ENCODE measurements around the gene DPT.
A peak's percentile ranks its signal among the peaks of the same experiment; 100 is the strongest.

Gene DPT

GRCh38 chr1:168736520-168736919 is 7.5 kb upstream of the DPT start:
- Histone ChIP-seq H4K8ac (ENCODE audit: low read length) (no peak overlapping the region), H2AFZ (ENCODE audit: low read depth, low read length) (no peak overlapping the region), H3K18ac (ENCODE audit: low read depth in 1 of 2, low read length in 2 of 2) (no peak overlapping the region), H4K91ac (ENCODE audit: low read length) (no peak overlapping the region), H3K9me3 (ENCODE audit: control insufficient read depth, low read length) (no peaks in the 10 kb centered on the region), H2BK15ac (ENCODE audit: low read depth, poor library complexity, severe bottlenecking) (no peak overlapping the region), H3K36me3 (ENCODE audit: control insufficient read depth in 1 of 2, insufficient read depth in 2 of 2, low read depth in 1 of 2, low read length in 2 of 2) (no peaks in the 10 kb centered on the region), H3K4me3 (ENCODE audit: insufficient read depth in 1 of 2, low read depth in 1 of 2, low read length in 2 of 2) (no peak overlapping the region), H3K79me1 (replicated peaks; ENCODE audit: low read length, poor library complexity, severe bottlenecking) (no peaks in the 10 kb centered on the region), H3K4me1 (ENCODE audit: control insufficient read depth, insufficient read depth, low read depth, low read length) (no peaks in the 10 kb centered on the region), H3K23ac (ENCODE audit: low read length in 2 of 2) (no peak overlapping the region), H2BK12ac (ENCODE audit: low read length in 2 of 2) (no peak overlapping the region), H2AK5ac (ENCODE audit: low read length, severe bottlenecking) (no peak overlapping the region), H2BK120ac (ENCODE audit: low read depth, low read length) (no peak overlapping the region), H3K9ac (ENCODE audit: low read length) (no peak overlapping the region), H3K27me3 (ENCODE audit: control insufficient read depth in 1 of 2, insufficient read depth in 1 of 2, low read length in 2 of 2) (peaks cover 6 to 8% of the 10 kb centered on the region in 2 experiments), H2BK5ac (ENCODE audit: low read depth, low read length, poor library complexity, severe bottlenecking) (no peak overlapping the region), H3K27ac (ENCODE audit: low read length, poor library complexity, severe bottlenecking) (no peak overlapping the region), H3K14ac (ENCODE audit: low read length in 2 of 2) (no peak overlapping the region), H3K4me2 (ENCODE audit: low read length, poor library complexity, severe bottlenecking) (no peak overlapping the region), H3K4ac (ENCODE audit: low read depth in 1 of 2, low read length in 2 of 2) (no peak overlapping the region)
- DNase-seq: no peak
- WGBS: 82% methylated on average over 6 of the region's 6 CpGs

DNA sequence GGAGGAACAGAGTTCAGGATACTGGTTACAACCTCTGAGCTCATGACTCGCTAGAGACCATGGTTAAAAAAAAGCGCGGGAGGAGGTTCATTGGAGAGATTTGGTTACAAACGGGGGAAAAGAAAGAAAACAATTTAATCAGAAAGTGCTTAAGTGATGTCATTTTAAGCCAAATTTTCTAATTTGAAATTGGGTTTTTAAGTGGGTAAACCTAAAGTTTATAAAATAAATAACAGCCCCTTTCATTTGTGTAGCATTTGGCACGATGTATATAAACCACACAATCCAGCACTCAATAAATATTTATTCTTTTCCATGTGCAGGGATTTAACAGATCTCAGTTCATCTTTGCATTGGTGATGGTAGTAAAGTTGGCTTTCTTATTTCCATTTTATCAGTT is 7.0 kb upstream of the DPT start:
- Histone ChIP-seq H3K27ac (ENCODE audit: low read length, poor library complexity, severe bottlenecking) (no peak overlapping the region), H3K23ac (ENCODE audit: low read length in 2 of 2) (no peak overlapping the region), H2BK12ac (ENCODE audit: low read length in 2 of 2) (no peak overlapping the region), H3K4me2 (ENCODE audit: low read length, poor library complexity, severe bottlenecking) (no peak overlapping the region), H2AFZ (ENCODE audit: low read depth, low read length) (no peak overlapping the region), H3K4ac (ENCODE audit: low read depth in 1 of 2, low read length in 2 of 2) (no peak overlapping the region), H3K9me3 (ENCODE audit: control insufficient read depth, low read length) (no peaks in the 10 kb centered on the region), H2AK5ac (ENCODE audit: low read length, severe bottlenecking) (no peak overlapping the region), H3K14ac (ENCODE audit: low read length in 2 of 2) (no peak overlapping the region), H3K27me3 (ENCODE audit: control insufficient read depth in 1 of 2, insufficient read depth in 1 of 2, low read length in 2 of 2) (peaks cover 6 to 8% of the 10 kb centered on the region in 2 experiments), H2BK15ac (ENCODE audit: low read depth, poor library complexity, severe bottlenecking) (no peak overlapping the region), H3K36me3 (ENCODE audit: control insufficient read depth in 1 of 2, insufficient read depth in 2 of 2, low read depth in 1 of 2, low read length in 2 of 2) (no peaks in the 10 kb centered on the region), H4K8ac (ENCODE audit: low read length) (no peak overlapping the region), H2BK5ac (ENCODE audit: low read depth, low read length, poor library complexity, severe bottlenecking) (no peak overlapping the region), H3K79me1 (replicated peaks; ENCODE audit: low read length, poor library complexity, severe bottlenecking) (no peaks in the 10 kb centered on the region), H3K18ac (ENCODE audit: low read depth in 1 of 2, low read length in 2 of 2) (no peak overlapping the region), H3K4me1 (ENCODE audit: control insufficient read depth, insufficient read depth, low read depth, low read length) (no peaks in the 10 kb centered on the region), H2BK120ac (ENCODE audit: low read depth, low read length) (no peak overlapping the region), H3K4me3 (ENCODE audit: insufficient read depth in 1 of 2, low read depth in 1 of 2, low read length in 2 of 2) (no peak overlapping the region), H3K9ac (ENCODE audit: low read length) (no peak overlapping the region), H4K91ac (ENCODE audit: low read length) (no peak overlapping the region)
- WGBS: 81% methylated on average over 3 of the region's 5 CpGs
- DNase-seq: no peak

GRCh38 chr1:168734946-168735345 is 5.9 kb upstream of the DPT start:
- no peak overlapping the region for H3K4me2 ChIP-seq (ENCODE audit: low read length, poor library complexity, severe bottlenecking)
- no peak overlapping the region for H3K27ac ChIP-seq (ENCODE audit: low read length, poor library complexity, severe bottlenecking)
- no peak overlapping the region for H2BK15ac ChIP-seq (ENCODE audit: low read depth, poor library complexity, severe bottlenecking)
- no peak overlapping the region for H3K9ac ChIP-seq (ENCODE audit: low read length)
- no peak overlapping the region for H3K23ac ChIP-seq (ENCODE audit: low read length in 2 of 2)
- WGBS: 78% methylated on average over 1 of the region's 1 CpG
- no peak overlapping the region for H3K14ac ChIP-seq (ENCODE audit: low read length in 2 of 2)
- no peaks in the 10 kb centered on the region for H3K36me3 ChIP-seq (ENCODE audit: control insufficient read depth in 1 of 2, insufficient read depth in 2 of 2, low read depth in 1 of 2, low read length in 2 of 2)
- no peak overlapping the region for H2BK5ac ChIP-seq (ENCODE audit: low read depth, low read length, poor library complexity, severe bottlenecking)
- H2AFZ ChIP-seq (ENCODE audit: low read depth, low read length): no peak overlapping the region
- H3K18ac ChIP-seq (ENCODE audit: low read depth in 1 of 2, low read length in 2 of 2): no peak overlapping the region
- no peaks in the 10 kb centered on the region for H3K4me1 ChIP-seq (ENCODE audit: control insufficient read depth, insufficient read depth, low read depth, low read length)
- no peaks in the 10 kb centered on the region for H3K9me3 ChIP-seq (ENCODE audit: control insufficient read depth, low read length)
- no peak overlapping the region for H3K4me3 ChIP-seq (ENCODE audit: insufficient read depth in 1 of 2, low read depth in 1 of 2, low read length in 2 of 2)
- no peak overlapping the region for H2AK5ac ChIP-seq (ENCODE audit: low read length, severe bottlenecking)
- DNase-seq: peak; percentile 6
- no peak overlapping the region for H4K91ac ChIP-seq (ENCODE audit: low read length)
- no peak overlapping the region for H2BK12ac ChIP-seq (ENCODE audit: low read length in 2 of 2)
- H3K27me3 ChIP-seq (ENCODE audit: control insufficient read depth in 1 of 2, insufficient read depth in 1 of 2, low read length in 2 of 2): peaks cover 6 to 8% of the 10 kb centered on the region in 2 experiments
- no peaks in the 10 kb centered on the region for H3K79me1 ChIP-seq (replicated peaks; ENCODE audit: low read length, poor library complexity, severe bottlenecking)
- H2BK120ac ChIP-seq (ENCODE audit: low read depth, low read length): no peak overlapping the region
- no peak overlapping the region for H3K4ac ChIP-seq (ENCODE audit: low read depth in 1 of 2, low read length in 2 of 2)
- no peak overlapping the region for H4K8ac ChIP-seq (ENCODE audit: low read length)

DNA sequence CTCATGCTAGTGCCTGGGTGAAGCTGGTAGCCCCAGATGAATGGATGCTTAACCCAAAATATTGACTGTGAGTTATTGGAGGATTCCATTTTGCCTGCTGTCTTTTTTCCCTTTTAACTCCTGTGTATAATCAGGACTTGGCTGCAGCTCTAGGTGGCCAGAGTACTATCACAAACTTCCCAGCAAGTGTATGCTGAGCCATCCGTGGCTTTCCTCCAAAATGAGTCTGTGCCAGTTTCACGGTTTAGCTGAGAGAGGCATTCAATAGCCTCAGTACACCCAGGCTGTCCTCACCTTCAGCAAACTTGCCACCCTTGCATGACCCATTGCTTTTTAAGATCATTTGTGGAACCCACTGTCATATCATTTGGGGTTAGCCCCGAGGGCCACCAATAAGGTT is 5.3 kb upstream of the DPT start:
- DNase-seq: no peak
- H3K4me2 ChIP-seq (ENCODE audit: low read length, poor library complexity, severe bottlenecking): no peak overlapping the region
- H2BK120ac ChIP-seq (ENCODE audit: low read depth, low read length): no peak overlapping the region
- no peak overlapping the region for H3K14ac ChIP-seq (ENCODE audit: low read length in 2 of 2)
- no peak overlapping the region for H2AFZ ChIP-seq (ENCODE audit: low read depth, low read length)
- no peak overlapping the region for H3K27ac ChIP-seq (ENCODE audit: low read length, poor library complexity, severe bottlenecking)
- WGBS: 84% methylated on average over 3 of the region's 3 CpGs
- H3K23ac ChIP-seq (ENCODE audit: low read length in 2 of 2): no peak overlapping the region
- H3K4ac ChIP-seq (ENCODE audit: low read depth in 1 of 2, low read length in 2 of 2): peak overlapping the region in 1 of 2 experiments; percentile 19
- H3K79me1 ChIP-seq (replicated peaks; ENCODE audit: low read length, poor library complexity, severe bottlenecking): no peaks in the 10 kb centered on the region
- no peak overlapping the region for H3K9ac ChIP-seq (ENCODE audit: low read length)
- H3K18ac ChIP-seq (ENCODE audit: low read depth in 1 of 2, low read length in 2 of 2): no peak overlapping the region
- H3K4me3 ChIP-seq (ENCODE audit: insufficient read depth in 1 of 2, low read depth in 1 of 2, low read length in 2 of 2): no peak overlapping the region
- no peak overlapping the region for H2BK12ac ChIP-seq (ENCODE audit: low read length in 2 of 2)
- no peak overlapping the region for H4K8ac ChIP-seq (ENCODE audit: low read length)
- H2BK15ac ChIP-seq (ENCODE audit: low read depth, poor library complexity, severe bottlenecking): no peak overlapping the region
- H3K27me3 ChIP-seq (ENCODE audit: control insufficient read depth in 1 of 2, insufficient read depth in 1 of 2, low read length in 2 of 2): peaks cover 6 to 8% of the 10 kb centered on the region in 2 experiments
- no peak overlapping the region for H4K91ac ChIP-seq (ENCODE audit: low read length)
- H3K4me1 ChIP-seq (ENCODE audit: control insufficient read depth, insufficient read depth, low read depth, low read length): no peaks in the 10 kb centered on the region
- no peak overlapping the region for H2BK5ac ChIP-seq (ENCODE audit: low read depth, low read length, poor library complexity, severe bottlenecking)
- H2AK5ac ChIP-seq (ENCODE audit: low read length, severe bottlenecking): peak overlapping the region; percentile 41
- H3K36me3 ChIP-seq (ENCODE audit: control insufficient read depth in 1 of 2, insufficient read depth in 2 of 2, low read depth in 1 of 2, low read length in 2 of 2): no peaks in the 10 kb centered on the region
- H3K9me3 ChIP-seq (ENCODE audit: control insufficient read depth, low read length): no peaks in the 10 kb centered on the region
